MM.1S (cell line): Measurements from ENCODE around the gene PCNX3.

Experiments
- DNase-seq: peaks from one replicate; pipeline ENCODE4 v3.0.0-alpha.2; 2015
- H2AFZ ChIP-seq: fragments of 300-600 bp; sonication (generic); 2 replicates; pipeline ENCODE4 v1.6.0; 2016; ENCODE audit warnings: antibody characterized with exemption, low read length
- H3F3A ChIP-seq: fragments of 300-600 bp; sonication (generic); 2 replicates; pipeline ENCODE4 v1.6.1; 2016; ENCODE audit warnings: mild to moderate bottlenecking, antibody characterized with exemption, low read length, moderate library complexity, mixed read lengths; ENCODE audit not compliant: insufficient read depth
- H3K27ac ChIP-seq: fragments of 300-600 bp; sonication (generic); 2 replicates; pipeline ENCODE4 v1.5.1; 2016; ENCODE audit warnings: mild to moderate bottlenecking, low read length
- H3K27me3 ChIP-seq: fragments of 300-600 bp; sonication (generic); replicated peaks from 2 replicates; pipeline ENCODE4 v1.6.0; 2016; ENCODE audit warnings: low read length; ENCODE audit not compliant: insufficient read depth
- H3K36me3 ChIP-seq: fragments of 300-600 bp; sonication (generic); replicated peaks from 2 replicates; pipeline ENCODE4 v1.6.1; 2016; ENCODE audit warnings: mild to moderate bottlenecking, low read length, mixed read lengths; ENCODE audit not compliant: insufficient read depth
- H3K4me1 ChIP-seq: fragments of 300-600 bp; sonication (generic); 2 replicates; pipeline ENCODE4 v1.6.1; 2016; ENCODE audit warnings: low read length, mixed read lengths
- H3K4me2 ChIP-seq: fragments of 300-600 bp; sonication (generic); 2 replicates; pipeline ENCODE4 v1.6.0; 2016; ENCODE audit warnings: low read depth, low read length
- H3K4me3 ChIP-seq: fragments of 300-600 bp; sonication (generic); 2 replicates; pipeline ENCODE4 v1.5.1; 2016; ENCODE audit warnings: low read length, mixed read lengths
- H3K79me2 ChIP-seq: fragments of 300-600 bp; sonication (generic); 2 replicates; pipeline ENCODE4 v1.6.1; 2016; ENCODE audit warnings: mixed run types, low read length, mixed read lengths
- H3K9ac ChIP-seq: fragments of 300-600 bp; sonication (generic); 2 replicates; pipeline ENCODE4 v1.6.1; 2016; ENCODE audit warnings: low read length, mixed read lengths
- H3K9me2 ChIP-seq: fragments of 300-600 bp; sonication (generic); replicated peaks from 2 replicates; pipeline ENCODE4 v1.6.1; 2016; ENCODE audit warnings: mild to moderate bottlenecking, low read length, mixed read lengths; ENCODE audit not compliant: insufficient read depth
- H3K9me3 ChIP-seq: fragments of 300-600 bp; sonication (generic); replicated peaks from 2 replicates; pipeline ENCODE4 v1.6.1; 2016; ENCODE audit warnings: mild to moderate bottlenecking, low read length, mixed read lengths; ENCODE audit not compliant: insufficient read depth
- H4K20me1 ChIP-seq: fragments of 300-600 bp; sonication (generic); 2 replicates; pipeline ENCODE4 v1.6.1; 2016; ENCODE audit warnings: mild to moderate bottlenecking, low read length, moderate library complexity, mixed read lengths; ENCODE audit not compliant: insufficient read depth
- EZH2 ChIP-seq: fragments of 300-600 bp; sonication (generic); optimal IDR thresholded peaks from 2 replicates; pipeline ENCODE3; 2017; ENCODE audit warnings: low read depth, mild to moderate bottlenecking, antibody characterized with exemption, low read length, mixed read lengths
- EZH2phosphoT487 ChIP-seq: fragments of 300-600 bp; sonication (generic); IDR thresholded peaks from 2 replicates; pipeline ENCODE4 v1.6.1; 2018; ENCODE audit warnings: antibody characterized with exemption, low read length
- TF ChIP-seq, protein P1 (sequence below): fragments of 300-600 bp; sonication (generic); IDR thresholded peaks from 2 replicates; pipeline ENCODE4 v1.5.1; 2016; ENCODE audit warnings: antibody characterized with exemption, low read length, mixed read lengths

PCNX3 gene

DNA sequence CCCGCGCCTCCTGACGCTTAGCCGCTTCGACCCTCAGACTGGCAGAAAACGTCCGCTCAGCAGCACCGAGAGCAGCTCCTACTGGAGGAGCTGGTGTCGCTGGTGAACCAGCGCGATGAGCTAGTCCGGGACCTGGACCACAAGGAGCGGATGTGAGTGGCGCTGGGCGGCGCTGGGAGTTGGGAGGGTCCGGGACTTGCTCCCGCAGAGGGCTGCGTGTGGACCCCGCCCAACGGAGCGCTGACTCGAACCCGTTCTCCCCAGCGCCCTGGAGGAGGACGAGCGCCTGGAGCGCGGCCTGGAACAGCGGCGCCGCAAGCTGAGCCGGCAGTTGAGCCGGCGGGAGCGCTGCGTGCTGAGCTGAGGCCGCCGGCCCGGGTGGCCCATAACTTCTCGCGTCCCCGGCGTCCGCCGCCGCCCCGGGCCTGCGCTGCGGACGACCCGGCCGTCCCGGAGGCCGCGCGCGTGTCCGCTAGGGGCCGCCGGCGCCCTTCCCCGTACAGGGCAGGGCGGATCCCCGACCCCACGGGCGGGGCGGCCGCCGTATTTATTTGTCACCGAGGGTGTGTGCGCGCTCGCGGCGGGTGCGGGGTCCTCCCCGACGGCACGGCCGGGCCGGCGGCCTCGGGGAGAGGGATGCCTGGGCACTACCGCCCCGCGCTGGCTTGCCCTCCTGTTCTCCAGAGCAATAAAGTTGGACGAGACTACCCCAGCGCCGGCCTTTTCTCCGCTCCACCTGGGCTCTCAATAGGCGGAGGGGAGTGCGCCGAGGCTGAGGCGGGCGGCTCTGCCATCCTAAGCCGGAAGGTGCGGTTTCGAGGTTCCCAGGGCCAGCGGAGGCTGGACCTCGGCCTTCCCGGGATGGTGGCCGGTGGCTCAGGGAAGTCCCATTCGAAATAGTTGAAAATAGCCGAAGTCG lies 23.4 kb upstream of the PCNX3 start:
- Histone ChIP-seq H3K27me3 (no peaks in the 10 kb centered on the region), H3K36me3 (no peaks in the 10 kb centered on the region), H3K9me3 (no peaks in the 10 kb centered on the region), H3K9ac (no peak overlapping the region), H3K4me2 (no peak overlapping the region), H3K27ac (no peak overlapping the region), H3K9me2 (no peaks in the 10 kb centered on the region), H3K4me1 (peaks cover 18% of the 10 kb centered on the region), H3K79me2 (peaks cover 5% of the 10 kb centered on the region), H4K20me1 (no peaks in the 10 kb centered on the region), H2AFZ (no peak overlapping the region), H3F3A (peaks cover 16% of the 10 kb centered on the region), H3K4me3 (no peak overlapping the region)
- TF ChIP-seq, protein P1, sequence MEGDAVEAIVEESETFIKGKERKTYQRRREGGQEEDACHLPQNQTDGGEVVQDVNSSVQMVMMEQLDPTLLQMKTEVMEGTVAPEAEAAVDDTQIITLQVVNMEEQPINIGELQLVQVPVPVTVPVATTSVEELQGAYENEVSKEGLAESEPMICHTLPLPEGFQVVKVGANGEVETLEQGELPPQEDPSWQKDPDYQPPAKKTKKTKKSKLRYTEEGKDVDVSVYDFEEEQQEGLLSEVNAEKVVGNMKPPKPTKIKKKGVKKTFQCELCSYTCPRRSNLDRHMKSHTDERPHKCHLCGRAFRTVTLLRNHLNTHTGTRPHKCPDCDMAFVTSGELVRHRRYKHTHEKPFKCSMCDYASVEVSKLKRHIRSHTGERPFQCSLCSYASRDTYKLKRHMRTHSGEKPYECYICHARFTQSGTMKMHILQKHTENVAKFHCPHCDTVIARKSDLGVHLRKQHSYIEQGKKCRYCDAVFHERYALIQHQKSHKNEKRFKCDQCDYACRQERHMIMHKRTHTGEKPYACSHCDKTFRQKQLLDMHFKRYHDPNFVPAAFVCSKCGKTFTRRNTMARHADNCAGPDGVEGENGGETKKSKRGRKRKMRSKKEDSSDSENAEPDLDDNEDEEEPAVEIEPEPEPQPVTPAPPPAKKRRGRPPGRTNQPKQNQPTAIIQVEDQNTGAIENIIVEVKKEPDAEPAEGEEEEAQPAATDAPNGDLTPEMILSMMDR, result no peak
- no peak for TF ChIP-seq EZH2phosphoT487
- TF ChIP-seq EZH2, result no peak
- DNase-seq, result no peak

DNA sequence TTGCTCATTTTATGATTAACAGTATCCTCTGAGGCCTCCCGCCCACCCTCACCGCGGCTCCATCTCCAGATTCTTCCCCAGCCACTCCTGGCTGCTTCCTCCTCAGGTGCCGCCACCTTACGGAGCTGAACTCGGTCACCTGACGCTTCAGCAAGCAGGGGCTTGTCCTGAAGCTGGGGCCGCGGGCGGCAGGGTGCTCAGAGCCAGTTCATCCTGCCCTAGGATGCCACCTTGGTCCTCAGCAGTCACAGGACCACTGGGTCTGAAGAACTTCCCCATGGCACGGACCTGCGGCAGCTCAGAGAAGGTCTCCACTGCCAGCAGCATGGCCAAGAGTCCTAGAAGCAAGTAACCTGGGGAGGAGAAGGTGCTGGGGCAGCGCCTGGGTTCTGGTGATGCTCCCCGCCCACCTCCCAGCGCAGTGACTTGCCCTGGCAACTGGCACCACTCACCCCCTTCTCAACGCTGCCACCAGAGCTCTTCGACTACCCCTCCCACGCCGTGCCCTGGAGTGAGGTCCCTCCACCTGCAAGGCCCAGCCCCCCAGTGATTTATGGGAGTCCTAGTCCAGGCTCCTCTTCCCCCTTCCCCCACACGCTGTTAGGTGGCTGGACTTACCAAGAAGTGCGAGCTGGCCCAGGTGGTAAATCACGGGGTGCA lies 22.6 kb upstream of the PCNX3 start:
- H3K4me3 ChIP-seq, result no peak overlapping the region
- no peak for DNase-seq
- H3K36me3 ChIP-seq, result no peaks in the 10 kb centered on the region

DNA sequence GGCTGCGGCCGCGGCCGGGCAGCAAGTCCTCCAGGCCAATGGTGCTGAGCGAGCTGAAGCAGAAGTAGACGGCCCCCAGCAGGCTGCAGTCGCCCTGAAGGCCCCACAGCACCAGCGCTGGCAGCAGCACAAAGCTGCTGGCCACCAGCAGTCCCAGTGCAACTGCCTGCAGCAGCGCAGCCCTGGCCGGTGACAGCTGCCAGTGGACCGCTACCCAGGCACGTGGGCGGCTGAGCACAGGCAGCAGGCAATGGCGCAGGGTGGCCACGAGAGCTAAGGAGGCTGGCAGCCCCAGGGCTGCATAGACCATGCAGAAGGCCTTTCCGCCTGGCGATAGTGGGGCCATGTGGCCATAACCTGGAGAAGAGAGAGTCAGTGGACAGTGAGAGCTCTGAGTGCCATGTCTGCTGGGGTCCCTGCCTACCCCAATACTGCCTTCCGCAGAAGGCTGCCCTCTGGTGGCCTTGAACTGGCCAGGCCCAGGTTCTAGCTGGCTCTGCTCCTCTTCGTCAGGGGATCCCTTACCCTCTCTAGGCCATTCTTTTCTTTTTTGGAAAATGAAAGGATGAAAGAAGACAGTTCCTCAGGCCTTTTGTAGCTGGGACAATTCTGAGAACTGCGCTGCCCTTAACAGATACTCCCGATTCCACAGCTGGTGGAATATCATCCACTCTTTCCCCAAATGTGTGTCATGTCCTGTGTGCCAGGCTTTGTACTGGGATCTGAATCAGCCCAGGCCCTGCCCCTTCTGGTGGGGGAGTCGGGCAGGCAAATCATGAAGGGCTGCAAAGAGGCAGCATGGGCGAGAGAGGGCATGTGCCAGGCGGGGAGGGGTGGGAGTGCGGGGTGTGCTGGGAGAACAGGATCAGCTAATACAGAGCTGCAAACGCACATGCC lies 21.8 kb upstream of the PCNX3 start:
- no peak for TF ChIP-seq EZH2phosphoT487
- no peak for TF ChIP-seq EZH2
- TF ChIP-seq, protein P1, result peak; percentile 62
- Histone ChIP-seq H3K27ac (no peak overlapping the region), H3K4me2 (no peak overlapping the region), H3K9ac (no peak overlapping the region), H3K9me3 (no peaks in the 10 kb centered on the region), H3K79me2 (peaks cover 2% of the 10 kb centered on the region; the same call in 1 of the 2 replicates), H3K27me3 (no peaks in the 10 kb centered on the region), H2AFZ (no peak overlapping the region), H3F3A (peaks cover under 1% of the 10 kb centered on the region; the same call in 1 of the 2 replicates), H4K20me1 (no peaks in the 10 kb centered on the region), H3K36me3 (no peaks in the 10 kb centered on the region), H3K9me2 (no peaks in the 10 kb centered on the region), H3K4me1 (peaks cover 3% of the 10 kb centered on the region), H3K4me3 (no peak overlapping the region)
- DNase-seq, result peak; percentile 13

More for the DNA sequence above, 22.6 kb upstream of the PCNX3 start:
- H3K27ac ChIP-seq, result no peak overlapping the region
- no peak overlapping the region for H3K9ac ChIP-seq
- no peaks in the 10 kb centered on the region for H3K9me3 ChIP-seq
- H3K4me1 ChIP-seq, result peaks cover 10% of the 10 kb centered on the region
- no peak overlapping the region for H3K4me2 ChIP-seq
- TF ChIP-seq EZH2phosphoT487 (no peak), EZH2 (no peak)
- TF ChIP-seq, protein P1, result no peak
- H3K9me2 ChIP-seq, result no peaks in the 10 kb centered on the region
- peaks cover 5% of the 10 kb centered on the region; the same call in 1 of the 2 replicates for H3K79me2 ChIP-seq
- H3F3A ChIP-seq, result peaks cover 9% of the 10 kb centered on the region
- H4K20me1 ChIP-seq, result no peaks in the 10 kb centered on the region
- H2AFZ ChIP-seq, result no peak overlapping the region
- no peaks in the 10 kb centered on the region for H3K27me3 ChIP-seq
